ENCODE data around the gene FLT3LG. TPM values are rescaled to one million over a fixed set of nuclear protein-coding genes. Genes with fewer than 3 reads are reported as not detected.

Gene FLT3LG
- total and polyA plus RNA-seq, 9 of the 15 experiments (the other 6 are each of a cell fraction or from before 2014, with no cell fraction given), result 0.31 to 6.4 (median 1.1) TPM

GRCh38 chr19:49431330-49431749, 42.7 kb upstream of the FLT3LG start:
- H3K27me3 ChIP-seq (ENCODE audit: control insufficient read depth in 2 of 2, insufficient read depth in 2 of 2, low read length in 2 of 2), result no peaks in the 10 kb centered on the region
- POLR2A ChIA-PET, result interaction anchor here (1.0 to 1.6 kb wide), 3 partner anchors 9 to 20 kb away, joined by 4 to 14 read pairs (median 5); partner anchors contain the start of gene SLC17A7
- H3K27ac ChIP-seq (ENCODE audit: extremely low read depth, low read depth, low read length), result peak overlapping the region; percentile 75
- peak overlapping the region; percentile 93 for H3K4me2 ChIP-seq (ENCODE audit: insufficient read depth, low read length)
- H3K4me3 ChIP-seq, result peak overlapping the region; percentile 50
- intact Hi-C loops (cut with micrococcal nuclease), result loop anchor here (2.0 kb wide), 1 partner anchor 39 kb away; no protein-coding TSS in a partner anchor
- DNase-seq (ENCODE audit: extremely low read depth in 1 of 4, low spot score in 3 of 4) (peak; percentile 85 to 92 (median 91)), ATAC-seq (peak; percentile 80), FAIRE-seq (peak; percentile 84)
- no TSS peak for BruUV-seq (replicated peaks)
- H3K36me3 ChIP-seq (ENCODE audit: control insufficient read depth, insufficient read depth, low read length), result no peaks in the 10 kb centered on the region; the same call in 2 of the 3 replicates
- peak overlapping the region; percentile 72 to 94 for H3K9ac ChIP-seq (ENCODE audit: insufficient read depth in 1 of 2, low read depth in 2 of 2, low read length in 2 of 2)
- no peaks in the 10 kb centered on the region for H3K9me3 ChIP-seq (replicated peaks; ENCODE audit: control insufficient read depth, insufficient read depth, low read depth, low read length)
- peaks cover 9% of the 10 kb centered on the region for H3K79me2 ChIP-seq (ENCODE audit: control insufficient read depth, insufficient read depth, low read length)
- peak overlapping the region; percentile 84 for H2AFZ ChIP-seq (ENCODE audit: low read depth, low read length)
- CTCF ChIA-PET (ENCODE audit: low intra/inter-chr PET ratio), result no interaction called here
- no peaks in the 10 kb centered on the region for H3K9me1 ChIP-seq (ENCODE audit: control insufficient read depth, insufficient read depth, low read length)
- in situ Hi-C loops (cut with MboI), result no loop called here
- H4K20me1 ChIP-seq (replicated peaks; ENCODE audit: control insufficient read depth, insufficient read depth, low read length), result no peaks in the 10 kb centered on the region
- 2% methylated on average over 22 of the region's 29 CpGs for WGBS (ENCODE audit: insufficient coverage, low coverage, missing lambda C conversion rate)
- peaks cover 34 to 82% of the 10 kb centered on the region in 2 experiments for H3K4me1 ChIP-seq (replicated peaks in 1 of 2; ENCODE audit: control insufficient read depth in 2 of 2, insufficient read depth in 2 of 2, low read length in 2 of 2)
- TF ChIP-seq CREB1 (IDR thresholded peaks at IDR 0.05) (no peak), CREB1 (CRISPR knock-in tag; IDR thresholded peaks at IDR 0.05) (0 out of 2 replicates have a peak, but pooled peaks have one; percentile 6), PHB2 (IDR thresholded peaks at IDR 0.05; ENCODE audit: low read depth) (no peak), TCF3 (CRISPR knock-in tag; IDR thresholded peaks at IDR 0.05) (no peak), TAF1 (IDR thresholded peaks at IDR 0.05; ENCODE audit: control insufficient read depth, extremely low read depth, insufficient read depth, low read length, severe bottlenecking) (peak; percentile 41), PCBP2 (IDR thresholded peaks at IDR 0.05; ENCODE audit: low read depth, low read length, poor library complexity, severe bottlenecking) (no peak), HDAC1 (IDR thresholded peaks at IDR 0.05) (peak in 1 of 2 experiments; percentile 42; a peak in 1 of 4 replicates), ARID3A (IDR thresholded peaks at IDR 0.05; ENCODE audit: borderline replicate concordance, low read depth, low read length) (no peak), PML (IDR thresholded peaks at IDR 0.05; ENCODE audit: low read length) (no peak), AFF4 (CRISPR knock-in tag; IDR thresholded peaks at IDR 0.05) (0 out of 2 replicates have a peak, but pooled peaks have one; percentile 54), GABPA (tag; conservative IDR thresholded peaks at IDR 0.05; ENCODE audit: low read depth) (no peak), MCM2 (IDR thresholded peaks at IDR 0.05; ENCODE audit: low read depth) (no peak), ZFX (CRISPR knock-in tag; IDR thresholded peaks at IDR 0.05) (peak; percentile 43), ZNF76 (CRISPR knock-in tag; IDR thresholded peaks at IDR 0.05; ENCODE audit: borderline replicate concordance) (no peak), RHOXF2B (CRISPR knock-in tag; conservative IDR thresholded peaks at IDR 0.05) (no peak), ATF6 (CRISPR knock-in tag; IDR thresholded peaks at IDR 0.05) (no peak)
